MM.1S (cell line): ENCODE measurements around the gene DCP1A.

Experiments used
- DNase-seq: peaks from one replicate; pipeline ENCODE4 v3.0.0-alpha.2; 2015
- H2AFZ ChIP-seq: fragments of 300-600 bp; sonication (generic); 2 replicates; pipeline ENCODE4 v1.6.0; 2016; ENCODE audit warnings: antibody characterized with exemption, low read length
- H3F3A ChIP-seq: fragments of 300-600 bp; sonication (generic); 2 replicates; pipeline ENCODE4 v1.6.1; 2016; ENCODE audit warnings: mild to moderate bottlenecking, antibody characterized with exemption, low read length, moderate library complexity, mixed read lengths; ENCODE audit not compliant: insufficient read depth
- H3K27ac ChIP-seq: fragments of 300-600 bp; sonication (generic); 2 replicates; pipeline ENCODE4 v1.5.1; 2016; ENCODE audit warnings: mild to moderate bottlenecking, low read length
- H3K27me3 ChIP-seq: fragments of 300-600 bp; sonication (generic); replicated peaks from 2 replicates; pipeline ENCODE4 v1.6.0; 2016; ENCODE audit warnings: low read length; ENCODE audit not compliant: insufficient read depth
- H3K36me3 ChIP-seq: fragments of 300-600 bp; sonication (generic); replicated peaks from 2 replicates; pipeline ENCODE4 v1.6.1; 2016; ENCODE audit warnings: mild to moderate bottlenecking, low read length, mixed read lengths; ENCODE audit not compliant: insufficient read depth
- H3K4me1 ChIP-seq: fragments of 300-600 bp; sonication (generic); 2 replicates; pipeline ENCODE4 v1.6.1; 2016; ENCODE audit warnings: low read length, mixed read lengths
- H3K4me2 ChIP-seq: fragments of 300-600 bp; sonication (generic); 2 replicates; pipeline ENCODE4 v1.6.0; 2016; ENCODE audit warnings: low read depth, low read length
- H3K4me3 ChIP-seq: fragments of 300-600 bp; sonication (generic); 2 replicates; pipeline ENCODE4 v1.5.1; 2016; ENCODE audit warnings: low read length, mixed read lengths
- H3K79me2 ChIP-seq: fragments of 300-600 bp; sonication (generic); 2 replicates; pipeline ENCODE4 v1.6.1; 2016; ENCODE audit warnings: mixed run types, low read length, mixed read lengths
- H3K9ac ChIP-seq: fragments of 300-600 bp; sonication (generic); 2 replicates; pipeline ENCODE4 v1.6.1; 2016; ENCODE audit warnings: low read length, mixed read lengths
- H3K9me2 ChIP-seq: fragments of 300-600 bp; sonication (generic); replicated peaks from 2 replicates; pipeline ENCODE4 v1.6.1; 2016; ENCODE audit warnings: mild to moderate bottlenecking, low read length, mixed read lengths; ENCODE audit not compliant: insufficient read depth
- H3K9me3 ChIP-seq: fragments of 300-600 bp; sonication (generic); replicated peaks from 2 replicates; pipeline ENCODE4 v1.6.1; 2016; ENCODE audit warnings: mild to moderate bottlenecking, low read length, mixed read lengths; ENCODE audit not compliant: insufficient read depth
- H4K20me1 ChIP-seq: fragments of 300-600 bp; sonication (generic); 2 replicates; pipeline ENCODE4 v1.6.1; 2016; ENCODE audit warnings: mild to moderate bottlenecking, low read length, moderate library complexity, mixed read lengths; ENCODE audit not compliant: insufficient read depth
- CTCF ChIP-seq: fragments of 300-600 bp; sonication (generic); IDR thresholded peaks from 2 replicates; pipeline ENCODE4 v1.5.1; 2016; ENCODE audit warnings: antibody characterized with exemption, low read length, mixed read lengths
- EZH2 ChIP-seq: fragments of 300-600 bp; sonication (generic); optimal IDR thresholded peaks from 2 replicates; pipeline ENCODE3; 2017; ENCODE audit warnings: low read depth, mild to moderate bottlenecking, antibody characterized with exemption, low read length, mixed read lengths
- EZH2phosphoT487 ChIP-seq: fragments of 300-600 bp; sonication (generic); IDR thresholded peaks from 2 replicates; pipeline ENCODE4 v1.6.1; 2018; ENCODE audit warnings: antibody characterized with exemption, low read length

DCP1A gene

GRCh38 chr3:53238051-53238850, 109.1 kb downstream of the DCP1A start:
- Histone ChIP-seq H3K4me1 (peaks cover 10% of the 10 kb centered on the region; the same call in 1 of the 2 replicates), H3K4me3 (no peak overlapping the region), H3K4me2 (no peak overlapping the region), H3K79me2 (peaks cover 80% of the 10 kb centered on the region), H3K9me3 (no peaks in the 10 kb centered on the region), H4K20me1 (peaks cover 21% of the 10 kb centered on the region), H3F3A (peaks cover 4% of the 10 kb centered on the region; the same call in 1 of the 2 replicates), H3K9ac (no peak overlapping the region), H3K27me3 (no peaks in the 10 kb centered on the region), H3K9me2 (no peaks in the 10 kb centered on the region), H3K27ac (no peak overlapping the region), H3K36me3 (peaks cover 17% of the 10 kb centered on the region), H2AFZ (no peak overlapping the region)
- TF ChIP-seq EZH2 (no peak), CTCF (no peak), EZH2phosphoT487 (no peak)
- DNase-seq: no peak

- H3F3A ChIP-seq: peaks cover 4% of the 10 kb centered on the region; the same call in 1 of the 2 replicates
- H3K9me3 ChIP-seq: no peaks in the 10 kb centered on the region
- H3K4me3 ChIP-seq: no peak overlapping the region
- no peak overlapping the region for H2AFZ ChIP-seq
- peaks cover 2% of the 10 kb centered on the region; the same call in 1 of the 2 replicates for H4K20me1 ChIP-seq
- peaks cover 12% of the 10 kb centered on the region for H3K36me3 ChIP-seq
- peaks cover 10% of the 10 kb centered on the region; the same call in 1 of the 2 replicates for H3K4me1 ChIP-seq
- H3K9me2 ChIP-seq: no peaks in the 10 kb centered on the region
- H3K9ac ChIP-seq: no peak overlapping the region
- peak overlapping the region; percentile 23; the same call in 1 of the 2 replicates for H3K27ac ChIP-seq
- TF ChIP-seq CTCF: no peak
- TF ChIP-seq EZH2phosphoT487: no peak
- TF ChIP-seq EZH2: no peak
- peaks cover 72% of the 10 kb centered on the region for H3K79me2 ChIP-seq
- no peaks in the 10 kb centered on the region for H3K27me3 ChIP-seq
- H3K4me2 ChIP-seq: no peak overlapping the region
- peak; percentile 39 for DNase-seq
Measured at GRCh38 chr3:53236112-53236841, 111.1 kb downstream of the DCP1A start.

- no peaks in the 10 kb centered on the region for H3K9me3 ChIP-seq
- no peak for DNase-seq
- no peak overlapping the region for H3K4me3 ChIP-seq
- peaks cover 6% of the 10 kb centered on the region for H3K36me3 ChIP-seq
- TF ChIP-seq CTCF (no peak), EZH2 (no peak), EZH2phosphoT487 (no peak)
- no peaks in the 10 kb centered on the region for H3K27me3 ChIP-seq
- no peak overlapping the region for H3K9ac ChIP-seq
- peaks cover 65% of the 10 kb centered on the region for H3K79me2 ChIP-seq
- H3K4me2 ChIP-seq: no peak overlapping the region
- H3K9me2 ChIP-seq: no peaks in the 10 kb centered on the region
- H4K20me1 ChIP-seq: no peaks in the 10 kb centered on the region
- no peak overlapping the region for H2AFZ ChIP-seq
- peaks cover 10% of the 10 kb centered on the region; the same call in 1 of the 2 replicates for H3K4me1 ChIP-seq
- H3F3A ChIP-seq: peaks cover 4% of the 10 kb centered on the region; the same call in 1 of the 2 replicates
- H3K27ac ChIP-seq: no peak overlapping the region
Measured at GRCh38 chr3:53235545-53235944, 111.8 kb downstream of the DCP1A start.
